ENCODE measurements around the gene HPS1.

The HPS1 gene

GRCh38 chr10:98407017-98407743, 39.6 kb downstream of the HPS1 start:
- no peak for TF ChIP-seq EZH2phosphoT487 (conservative IDR thresholded peaks at IDR 0.05; ENCODE audit: low read length)
- no peak for TF ChIP-seq CTCF (IDR thresholded peaks at IDR 0.05; ENCODE audit: insufficient read depth, low read length, poor library complexity, severe bottlenecking)
- no peaks in the 10 kb centered on the region for H3K79me2 ChIP-seq (ENCODE audit: insufficient read depth, low read length)
- H3K36me3 ChIP-seq (ENCODE audit: low read length): no peaks in the 10 kb centered on the region
- no peak overlapping the region for H3K4me3 ChIP-seq (ENCODE audit: insufficient read depth, low read length, poor library complexity, severe bottlenecking)
- no peak overlapping the region for H2AFZ ChIP-seq (ENCODE audit: low read depth, low read length, severe bottlenecking)
- no peaks in the 10 kb centered on the region for H3K9me3 ChIP-seq (ENCODE audit: insufficient read depth, low read length)
- no peak overlapping the region for H3K4me2 ChIP-seq (ENCODE audit: low read depth, low read length, poor library complexity, severe bottlenecking)
- no peaks in the 10 kb centered on the region for H3K27me3 ChIP-seq (ENCODE audit: low read length)
- no peak overlapping the region for H3K9ac ChIP-seq (ENCODE audit: low read length)
- H4K20me1 ChIP-seq (ENCODE audit: low read depth, low read length): no peaks in the 10 kb centered on the region
- H3F3A ChIP-seq (ENCODE audit: insufficient read depth): no peaks in the 10 kb centered on the region
- H3K27ac ChIP-seq (ENCODE audit: low read depth, low read length): no peak overlapping the region
- no peaks in the 10 kb centered on the region for H3K9me2 ChIP-seq (replicated peaks; ENCODE audit: insufficient read depth, low read length)

GRCh38 chr10:98405422-98405821, 41.3 kb downstream of the HPS1 start:
- Histone ChIP-seq H3K79me2 (ENCODE audit: insufficient read depth, low read length) (no peaks in the 10 kb centered on the region), H3K27ac (ENCODE audit: low read depth, low read length) (no peak overlapping the region), H3K9me2 (replicated peaks; ENCODE audit: insufficient read depth, low read length) (no peaks in the 10 kb centered on the region), H3F3A (ENCODE audit: insufficient read depth) (no peaks in the 10 kb centered on the region), H3K9me3 (ENCODE audit: insufficient read depth, low read length) (no peaks in the 10 kb centered on the region), H3K27me3 (ENCODE audit: low read length) (no peaks in the 10 kb centered on the region), H2AFZ (ENCODE audit: low read depth, low read length, severe bottlenecking) (no peak overlapping the region), H4K20me1 (ENCODE audit: low read depth, low read length) (no peaks in the 10 kb centered on the region), H3K4me3 (ENCODE audit: insufficient read depth, low read length, poor library complexity, severe bottlenecking) (no peak overlapping the region), H3K36me3 (ENCODE audit: low read length) (no peaks in the 10 kb centered on the region), H3K4me2 (ENCODE audit: low read depth, low read length, poor library complexity, severe bottlenecking) (no peak overlapping the region), H3K9ac (ENCODE audit: low read length) (no peak overlapping the region)
- TF ChIP-seq EZH2phosphoT487 (conservative IDR thresholded peaks at IDR 0.05; ENCODE audit: low read length) (no peak), CTCF (IDR thresholded peaks at IDR 0.05; ENCODE audit: insufficient read depth, low read length, poor library complexity, severe bottlenecking) (no peak)

- Histone ChIP-seq H4K20me1 (ENCODE audit: low read depth, low read length) (no peaks in the 10 kb centered on the region), H3K36me3 (ENCODE audit: low read length) (no peaks in the 10 kb centered on the region), H3K4me3 (ENCODE audit: insufficient read depth, low read length, poor library complexity, severe bottlenecking) (no peak overlapping the region), H3K27ac (ENCODE audit: low read depth, low read length) (no peak overlapping the region), H3K4me2 (ENCODE audit: low read depth, low read length, poor library complexity, severe bottlenecking) (peak overlapping the region; percentile 7), H3K9me3 (ENCODE audit: insufficient read depth, low read length) (no peaks in the 10 kb centered on the region), H3K79me2 (ENCODE audit: insufficient read depth, low read length) (no peaks in the 10 kb centered on the region), H3F3A (ENCODE audit: insufficient read depth) (no peaks in the 10 kb centered on the region), H3K9me2 (replicated peaks; ENCODE audit: insufficient read depth, low read length) (no peaks in the 10 kb centered on the region), H3K9ac (ENCODE audit: low read length) (no peak overlapping the region), H3K27me3 (ENCODE audit: low read length) (no peaks in the 10 kb centered on the region), H2AFZ (ENCODE audit: low read depth, low read length, severe bottlenecking) (no peak overlapping the region)
- TF ChIP-seq CTCF (IDR thresholded peaks at IDR 0.05; ENCODE audit: insufficient read depth, low read length, poor library complexity, severe bottlenecking) (no peak), EZH2phosphoT487 (conservative IDR thresholded peaks at IDR 0.05; ENCODE audit: low read length) (no peak)
Observed at GRCh38 chr10:98404571-98405359, 42.0 kb downstream of the HPS1 start.

All from SU-DHL-6 (cell line).